ENCODE data around the gene LRRC45.

DNA sequence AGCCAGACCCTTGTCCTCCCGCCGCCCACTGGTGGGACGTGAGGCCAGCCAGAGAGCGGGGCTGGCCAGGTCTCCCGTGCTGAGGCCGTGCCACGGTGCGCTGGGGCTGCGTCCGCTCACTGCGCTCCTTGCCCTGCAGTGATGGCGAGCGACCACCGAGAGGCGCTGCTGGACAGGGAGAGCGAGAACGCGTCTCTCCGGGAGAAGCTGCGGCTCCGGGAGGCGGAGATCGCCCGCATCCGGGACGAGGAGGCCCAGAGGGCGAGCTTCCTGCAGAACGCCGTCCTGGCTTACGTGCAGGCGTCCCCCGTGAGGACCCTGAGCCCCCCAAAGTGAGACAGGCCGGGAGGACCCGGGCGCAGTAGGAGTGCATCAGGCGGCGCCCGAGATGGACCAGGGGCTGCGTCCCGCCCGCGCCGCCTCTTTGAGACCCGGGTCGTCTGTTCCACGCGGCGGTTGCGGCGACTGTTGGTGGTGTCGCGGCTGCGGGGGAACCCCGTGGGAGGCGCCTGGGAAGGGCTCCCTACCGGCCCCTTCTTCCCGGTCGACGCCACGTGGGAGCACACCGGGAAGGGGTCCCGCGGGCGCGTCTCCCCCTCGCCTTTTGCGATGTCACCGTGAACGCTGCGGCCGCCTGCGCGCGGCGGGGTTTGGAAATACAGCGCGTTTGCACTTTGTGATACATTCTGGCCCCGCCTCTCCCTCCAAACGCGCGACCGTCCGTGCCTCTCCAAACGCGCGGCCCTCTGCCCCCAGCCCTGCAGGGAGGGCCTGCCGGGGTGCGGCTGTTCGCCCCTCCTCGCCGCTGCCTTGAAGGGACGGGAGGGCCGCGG, 7.6 kb downstream of the LRRC45 start:
- TF ChIP-seq, protein P1, sequence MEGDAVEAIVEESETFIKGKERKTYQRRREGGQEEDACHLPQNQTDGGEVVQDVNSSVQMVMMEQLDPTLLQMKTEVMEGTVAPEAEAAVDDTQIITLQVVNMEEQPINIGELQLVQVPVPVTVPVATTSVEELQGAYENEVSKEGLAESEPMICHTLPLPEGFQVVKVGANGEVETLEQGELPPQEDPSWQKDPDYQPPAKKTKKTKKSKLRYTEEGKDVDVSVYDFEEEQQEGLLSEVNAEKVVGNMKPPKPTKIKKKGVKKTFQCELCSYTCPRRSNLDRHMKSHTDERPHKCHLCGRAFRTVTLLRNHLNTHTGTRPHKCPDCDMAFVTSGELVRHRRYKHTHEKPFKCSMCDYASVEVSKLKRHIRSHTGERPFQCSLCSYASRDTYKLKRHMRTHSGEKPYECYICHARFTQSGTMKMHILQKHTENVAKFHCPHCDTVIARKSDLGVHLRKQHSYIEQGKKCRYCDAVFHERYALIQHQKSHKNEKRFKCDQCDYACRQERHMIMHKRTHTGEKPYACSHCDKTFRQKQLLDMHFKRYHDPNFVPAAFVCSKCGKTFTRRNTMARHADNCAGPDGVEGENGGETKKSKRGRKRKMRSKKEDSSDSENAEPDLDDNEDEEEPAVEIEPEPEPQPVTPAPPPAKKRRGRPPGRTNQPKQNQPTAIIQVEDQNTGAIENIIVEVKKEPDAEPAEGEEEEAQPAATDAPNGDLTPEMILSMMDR (IDR thresholded peaks at IDR 0.05; ENCODE audit: low read depth, low read length): peak; percentile 54
- TF ChIP-seq EZH2phosphoT487 (IDR thresholded peaks at IDR 0.05; ENCODE audit: low read depth): no peak
